ENCODE results near the gene HERC4.
"Not testable (repeated sequence)": the region's sequence is repeated elsewhere in the genome, so short reads cannot be mapped to it uniquely, and the experiment has no call there.

Gene HERC4

DNA sequence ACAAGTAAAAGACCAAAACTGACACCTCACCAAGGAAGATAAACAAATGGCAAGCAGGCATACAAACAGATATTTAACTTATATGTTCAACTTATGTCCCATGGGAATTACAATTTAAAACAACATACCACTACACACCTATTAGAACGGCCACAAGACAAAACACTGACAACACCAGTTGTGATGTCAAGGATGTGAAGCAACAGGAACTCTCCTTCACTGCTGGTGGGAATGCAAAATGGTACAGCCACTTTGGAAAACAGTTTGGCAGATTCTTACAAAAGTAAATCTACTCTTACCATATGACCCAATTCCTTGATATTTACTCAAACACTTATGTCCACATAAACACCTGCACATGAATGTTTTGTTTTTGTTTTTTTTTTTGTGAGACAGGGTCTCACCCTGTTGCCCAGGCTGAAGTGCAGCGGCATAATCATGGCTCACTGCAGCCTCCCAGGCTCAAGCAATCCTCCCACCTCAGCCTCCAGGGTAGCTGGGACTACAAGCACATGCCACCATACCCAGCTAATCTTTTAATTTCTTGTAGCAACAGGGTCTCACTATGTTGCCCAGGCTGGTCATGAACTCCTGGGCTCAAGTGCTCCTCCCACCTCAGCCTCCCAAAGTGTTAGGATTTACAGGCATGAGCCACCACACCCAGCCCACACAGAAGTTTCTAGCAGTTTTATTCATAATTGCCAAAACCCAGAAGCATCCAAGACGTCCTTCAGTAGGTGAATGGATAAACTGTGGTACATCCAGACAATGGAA is 27.3 kb downstream of the HERC4 start:
- no peak for DNase-seq (ENCODE audit: low spot score)

DNA sequence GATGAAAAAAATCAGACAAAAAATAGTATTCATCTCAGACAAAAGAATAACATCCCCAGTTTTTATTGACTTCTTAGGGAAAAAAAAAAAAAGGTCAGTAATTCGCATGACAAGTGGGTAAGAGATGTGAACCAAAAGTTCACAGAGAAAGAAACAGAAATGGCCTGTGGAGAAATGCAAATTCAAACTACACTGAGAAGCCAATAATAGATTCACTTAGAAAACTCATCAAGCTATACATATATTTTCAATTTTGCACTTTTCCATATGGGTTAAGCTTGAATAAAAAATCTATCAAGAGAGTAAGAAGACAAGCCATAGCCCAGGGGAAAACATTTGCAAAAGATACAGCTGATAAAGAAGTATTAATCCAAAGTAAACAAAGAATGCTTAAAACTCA is 28.0 kb downstream of the HERC4 start:
- DNase-seq (ENCODE audit: low spot score), result no peak

DNA sequence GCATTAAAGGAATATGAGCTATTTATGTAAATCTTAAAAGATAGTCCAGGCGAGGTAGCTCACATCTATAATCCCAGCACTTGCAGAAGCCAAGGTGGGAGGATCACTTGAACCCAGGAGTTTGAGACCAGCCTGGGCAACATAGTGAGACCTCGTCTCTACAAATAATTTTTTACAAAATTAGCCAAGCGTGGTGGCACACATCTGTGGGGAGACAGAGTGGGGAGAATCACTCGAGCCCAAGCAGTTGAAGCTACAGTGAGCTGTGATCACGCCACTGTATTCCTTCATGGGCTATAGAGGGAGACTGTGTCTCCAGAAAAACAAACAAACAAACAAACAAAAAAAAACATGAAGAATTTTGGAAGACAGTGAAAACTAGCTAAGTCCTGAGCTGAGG is 28.4 kb downstream of the HERC4 start:
- no peak for DNase-seq (ENCODE audit: low spot score)

DNA sequence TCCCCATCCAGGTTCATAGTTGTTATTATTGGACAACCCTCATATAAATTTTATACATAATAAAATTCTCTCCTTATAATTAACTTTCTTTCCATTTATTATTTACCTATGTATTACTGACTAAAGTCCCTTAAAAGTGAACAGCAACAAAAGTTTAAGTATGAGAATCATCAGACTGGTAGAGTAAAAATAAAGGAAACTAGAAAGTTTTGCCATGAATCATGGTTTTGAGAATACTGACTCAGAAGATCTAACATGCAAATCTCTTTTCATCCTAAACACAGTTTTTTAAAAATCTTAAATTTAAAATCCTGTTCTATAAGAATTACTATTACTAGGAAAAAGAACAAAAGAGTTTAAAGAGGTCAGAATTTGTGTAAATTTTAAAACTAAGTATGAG is 32.1 kb downstream of the HERC4 start:
- DNase-seq (ENCODE audit: low spot score), result no peak

DNA sequence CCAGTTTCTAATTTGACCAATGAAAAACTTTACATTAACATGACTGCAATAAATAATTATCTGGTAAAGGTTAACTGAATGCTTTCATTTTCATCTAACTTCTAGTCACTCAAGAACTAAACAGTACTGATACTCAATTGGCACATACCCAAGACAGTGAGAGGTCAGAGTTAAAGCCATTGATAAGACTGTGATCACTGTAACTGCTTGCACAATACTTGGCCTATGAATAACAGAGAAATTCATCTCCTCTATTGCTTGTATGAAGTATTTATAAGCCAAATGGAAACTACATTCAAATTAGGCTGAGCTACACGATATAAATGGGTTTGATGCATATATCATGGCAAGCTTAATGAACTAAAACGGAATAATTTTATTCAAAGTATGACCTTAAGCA is 43.0 kb downstream of the HERC4 start:
- no peak for DNase-seq (ENCODE audit: low spot score)

DNA sequence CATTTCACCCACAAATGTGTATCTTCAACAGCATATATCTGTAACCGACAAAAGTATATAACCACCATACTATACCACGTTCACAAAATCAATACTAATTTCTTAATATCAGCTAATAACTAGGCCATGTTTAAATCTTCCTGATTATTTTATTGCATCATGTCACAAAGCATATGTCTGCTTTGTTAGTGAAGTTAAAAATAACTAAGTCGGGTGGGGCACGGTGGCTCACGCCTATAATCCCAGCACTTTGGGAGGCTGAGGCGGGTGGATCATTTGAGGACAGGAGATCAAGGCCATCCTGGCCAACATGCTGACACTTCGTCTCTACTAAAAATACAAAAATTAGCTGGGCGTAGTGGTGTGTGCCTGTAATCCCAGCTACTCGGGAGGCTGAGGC is 47.7 kb downstream of the HERC4 start:
- no peak for DNase-seq (ENCODE audit: low spot score)

DNA sequence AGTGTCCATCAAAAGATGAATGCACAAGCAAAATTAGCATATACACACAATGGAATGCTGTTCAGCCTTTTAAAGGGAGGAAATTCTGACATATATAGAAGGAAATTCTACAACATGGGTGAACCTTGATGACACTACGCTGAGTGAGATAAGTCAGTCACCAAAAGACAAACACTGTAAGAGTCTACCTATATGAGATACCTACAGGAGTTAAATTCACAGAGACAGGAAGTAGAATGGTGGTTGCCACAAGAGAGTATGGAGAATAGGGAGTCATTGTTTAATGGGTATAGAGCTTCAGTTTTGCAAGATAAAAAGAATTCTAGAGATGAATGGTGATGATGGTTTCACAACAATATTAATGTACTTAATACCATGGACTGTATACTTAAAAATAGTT is 51.8 kb downstream of the HERC4 start:
- DNase-seq (ENCODE audit: low spot score), result no peak

DNA sequence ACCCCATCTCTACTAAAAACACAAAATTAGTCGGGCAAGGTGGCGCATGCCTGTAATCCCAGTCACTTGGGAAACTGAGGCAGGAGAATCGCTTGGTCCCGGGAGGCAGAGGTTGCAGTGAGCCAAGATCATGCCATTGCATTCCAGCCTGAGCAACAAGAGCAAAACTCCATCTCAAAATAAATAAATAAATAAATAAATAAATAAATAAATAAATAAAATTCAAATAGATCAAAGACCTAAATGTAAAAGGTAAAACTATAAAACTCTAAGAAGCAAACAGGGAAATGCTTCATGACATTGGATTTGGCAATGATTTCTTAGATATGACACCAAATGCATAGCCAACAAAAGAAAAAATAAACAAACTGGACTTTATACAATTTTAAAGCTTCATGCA is 52.8 kb downstream of the HERC4 start:
- DNase-seq (ENCODE audit: low spot score), result not testable (repeated sequence)

DNA sequence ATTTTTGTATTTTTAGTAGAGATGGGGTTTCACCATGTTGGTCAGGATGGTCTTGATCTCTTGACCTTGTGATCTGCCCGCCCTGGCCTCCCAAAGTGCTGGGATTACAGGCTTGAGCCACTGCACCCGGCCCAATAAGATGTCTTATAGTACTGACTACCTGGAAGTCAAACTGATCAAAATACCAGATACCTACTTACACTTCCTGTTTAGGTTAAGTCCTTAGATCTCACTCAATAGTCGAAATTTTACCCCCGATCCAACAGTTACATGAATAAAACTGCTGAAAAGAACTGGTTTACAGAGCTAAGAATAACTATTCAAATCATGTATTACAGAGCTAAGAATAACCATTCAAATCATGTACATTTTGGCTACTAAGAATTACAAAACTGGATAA is 58.6 kb downstream of the HERC4 start:
- not testable (repeated sequence) for DNase-seq (ENCODE audit: low spot score)

DNA sequence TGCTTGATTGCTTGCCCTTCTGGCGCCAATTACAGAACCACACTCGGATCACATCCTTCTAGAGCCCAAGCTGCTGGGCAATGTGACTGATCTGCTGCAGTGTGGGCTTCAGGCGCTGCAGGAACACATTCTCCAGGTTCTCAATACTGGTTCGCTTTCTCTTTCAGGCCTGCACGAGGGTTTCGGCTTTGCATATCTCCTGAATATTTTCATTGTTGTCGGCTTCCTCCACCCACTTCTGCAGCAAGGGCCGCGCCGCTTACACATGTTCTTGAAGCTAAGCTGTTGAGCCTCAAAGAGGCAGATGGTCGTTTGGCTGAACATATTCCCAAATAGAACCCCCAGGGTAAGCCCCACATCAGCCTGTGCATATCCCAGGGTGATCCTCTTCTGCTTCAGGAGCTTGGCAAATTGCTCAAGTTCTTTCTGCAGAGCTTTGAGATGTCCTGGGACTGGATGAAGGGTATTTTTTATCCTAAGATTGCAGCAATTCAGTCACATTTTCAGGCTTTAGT is 64.6 kb downstream of the HERC4 start:
- no peak for DNase-seq (ENCODE audit: low spot score)

DNA sequence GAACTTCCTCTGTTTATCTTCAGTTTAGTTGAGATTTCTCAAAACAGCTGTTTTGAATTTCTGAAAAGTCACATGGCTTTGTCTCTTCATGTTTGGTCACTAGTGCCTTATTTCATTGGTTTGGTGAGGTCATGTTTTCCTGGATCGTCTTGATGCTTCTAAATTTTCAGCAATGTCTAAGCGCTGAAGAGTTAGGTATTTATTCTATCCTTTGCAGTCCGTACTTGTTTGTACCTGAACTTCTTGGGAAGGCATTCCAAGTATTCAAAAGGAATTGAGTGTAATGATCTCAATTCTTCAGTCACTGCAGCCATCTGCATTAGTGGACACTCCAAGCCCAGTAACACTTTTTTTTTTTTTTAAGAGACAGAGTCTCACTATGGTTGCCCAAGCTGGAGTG is 67.7 kb downstream of the HERC4 start:
- no peak for DNase-seq (ENCODE audit: low spot score)

DNA sequence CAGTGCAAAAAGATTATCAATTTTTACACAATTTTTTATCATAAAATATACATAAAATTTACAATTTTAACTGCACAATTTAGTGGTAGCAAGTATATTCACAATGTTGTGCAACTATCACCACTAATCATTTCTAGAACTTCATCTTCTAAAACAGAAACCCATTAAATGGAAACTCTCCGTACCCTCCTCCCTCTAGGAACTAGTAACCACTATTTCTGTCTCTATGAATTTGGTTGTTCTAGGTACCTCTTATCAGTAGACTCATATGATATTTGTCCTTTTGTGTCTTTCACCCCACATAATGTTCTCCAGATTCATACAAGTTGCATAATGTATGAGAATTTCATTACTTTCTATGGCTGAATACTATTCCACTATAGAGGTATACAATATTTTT is 73.5 kb downstream of the HERC4 start:
- no peak for DNase-seq (ENCODE audit: low spot score)

DNA sequence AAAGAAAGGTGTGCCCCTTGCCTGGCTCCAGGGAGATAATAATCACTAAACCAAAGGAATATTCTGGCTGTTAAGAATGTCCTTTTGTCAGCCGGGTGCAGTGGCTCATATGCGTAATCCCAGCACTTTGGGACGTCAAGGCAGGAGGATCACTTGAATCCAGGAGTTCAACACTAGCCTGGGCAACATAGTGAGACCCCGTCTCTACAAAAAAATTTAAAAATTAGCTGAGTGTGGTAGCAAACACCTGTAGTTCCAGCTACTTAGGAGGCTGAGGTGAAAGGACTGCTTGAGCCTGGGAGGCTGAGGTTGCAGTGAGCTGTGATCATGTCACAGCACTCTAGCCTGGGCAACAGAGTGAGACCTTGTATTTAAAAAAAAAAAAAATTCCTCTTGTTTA is 74.1 kb downstream of the HERC4 start:
- no peak for DNase-seq (ENCODE audit: low spot score)

DNA sequence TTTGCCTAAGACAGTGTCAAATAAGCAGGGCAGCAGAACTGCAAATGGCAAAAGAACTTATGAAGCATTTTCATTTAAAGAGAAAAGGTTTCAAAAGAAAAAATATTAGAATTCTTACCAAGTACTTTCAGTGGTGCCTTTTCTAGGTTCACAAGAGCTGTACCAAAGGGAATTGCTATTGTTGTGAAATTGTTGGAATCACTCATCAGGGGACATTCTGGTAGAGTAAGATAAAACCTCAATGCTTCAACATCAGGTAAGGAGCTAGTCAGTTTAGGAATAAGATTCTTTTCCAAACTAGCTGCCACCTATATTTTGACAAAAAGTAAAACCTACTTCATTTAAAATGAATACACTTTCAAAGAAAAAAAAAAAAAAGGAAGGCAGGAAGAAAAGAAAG is 85.0 kb downstream of the HERC4 start:
- no peak for DNase-seq (ENCODE audit: low spot score)

DNA sequence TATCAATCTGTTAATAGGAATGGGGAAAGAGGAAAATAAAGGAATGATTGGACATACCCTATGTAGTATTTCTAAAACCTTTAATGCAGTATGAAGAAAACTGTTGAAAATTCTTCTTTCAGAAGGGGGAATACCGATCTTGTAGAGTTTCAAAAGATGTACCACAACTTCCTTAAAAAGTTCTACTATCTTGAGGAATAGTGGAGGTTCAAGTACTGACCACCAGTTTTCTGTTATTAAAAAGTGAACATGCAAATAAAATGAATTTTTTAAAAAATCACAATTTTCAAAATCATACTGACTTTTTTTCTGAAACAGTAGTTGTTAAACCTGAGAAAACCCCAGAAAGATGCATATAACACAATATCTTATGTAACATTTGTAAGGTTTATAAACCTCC is 86.5 kb downstream of the HERC4 start:
- DNase-seq (ENCODE audit: low spot score), result no peak

DNA sequence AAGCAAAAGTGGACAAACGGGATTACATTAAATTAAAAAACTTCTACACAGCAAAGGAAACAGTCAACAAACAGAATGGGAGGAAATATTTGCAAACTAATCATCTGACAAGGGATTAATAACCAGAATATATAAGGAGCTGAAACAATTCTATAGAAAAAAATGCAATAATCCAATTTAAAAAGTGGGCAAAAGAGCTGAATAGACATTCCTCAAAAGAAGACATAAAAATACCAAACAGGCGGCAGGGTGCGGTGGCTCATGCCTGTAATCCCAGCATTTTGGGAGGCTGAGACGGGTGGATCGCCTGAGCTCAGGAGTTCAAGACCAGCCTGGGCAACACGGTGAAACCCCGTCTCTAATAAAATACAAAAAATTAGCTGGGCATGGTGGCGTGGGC is 92.5 kb downstream of the HERC4 start:
- not testable (repeated sequence) for DNase-seq (ENCODE audit: low spot score)

DNA sequence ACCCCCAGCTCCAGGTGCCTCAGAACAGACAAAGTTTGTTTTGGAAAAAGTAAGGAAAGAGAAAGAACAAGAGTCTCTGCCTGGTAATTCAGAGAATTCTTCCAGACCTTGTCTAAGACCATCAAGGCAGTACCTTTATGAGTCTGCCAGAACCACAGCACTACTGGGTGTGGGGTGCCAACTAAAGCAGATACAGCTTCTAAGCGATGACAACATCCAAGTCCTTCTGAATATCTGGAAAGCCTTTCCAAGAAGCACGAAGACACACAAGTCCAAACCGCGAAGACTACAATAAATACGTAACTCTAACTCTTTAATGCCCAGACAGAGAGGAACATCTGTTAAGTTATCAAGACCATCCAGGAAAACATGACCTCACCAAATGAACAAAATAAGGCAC is 96.3 kb downstream of the HERC4 start:
- DNase-seq (ENCODE audit: low spot score), result no peak

DNA sequence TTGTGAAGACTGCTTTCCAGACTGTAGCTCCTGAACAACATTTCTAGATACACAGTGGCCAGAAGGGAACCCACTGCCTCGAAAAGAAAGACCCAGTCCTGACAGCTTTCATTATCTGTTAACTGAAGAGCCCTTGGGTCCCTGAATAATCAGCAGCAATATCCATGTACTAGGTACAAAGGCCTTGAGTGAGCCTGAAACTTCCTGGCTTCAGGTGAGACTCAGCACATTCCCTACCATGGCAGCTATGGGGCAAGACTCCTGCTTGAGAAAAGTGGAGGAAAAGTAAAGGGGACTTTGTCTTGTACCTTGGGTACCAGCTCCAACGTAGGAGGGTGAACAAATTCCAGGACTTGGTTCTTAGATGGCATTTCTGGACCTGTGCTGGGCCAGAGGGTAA is 97.8 kb downstream of the HERC4 start:
- DNase-seq (ENCODE audit: low spot score), result no peak

DNA sequence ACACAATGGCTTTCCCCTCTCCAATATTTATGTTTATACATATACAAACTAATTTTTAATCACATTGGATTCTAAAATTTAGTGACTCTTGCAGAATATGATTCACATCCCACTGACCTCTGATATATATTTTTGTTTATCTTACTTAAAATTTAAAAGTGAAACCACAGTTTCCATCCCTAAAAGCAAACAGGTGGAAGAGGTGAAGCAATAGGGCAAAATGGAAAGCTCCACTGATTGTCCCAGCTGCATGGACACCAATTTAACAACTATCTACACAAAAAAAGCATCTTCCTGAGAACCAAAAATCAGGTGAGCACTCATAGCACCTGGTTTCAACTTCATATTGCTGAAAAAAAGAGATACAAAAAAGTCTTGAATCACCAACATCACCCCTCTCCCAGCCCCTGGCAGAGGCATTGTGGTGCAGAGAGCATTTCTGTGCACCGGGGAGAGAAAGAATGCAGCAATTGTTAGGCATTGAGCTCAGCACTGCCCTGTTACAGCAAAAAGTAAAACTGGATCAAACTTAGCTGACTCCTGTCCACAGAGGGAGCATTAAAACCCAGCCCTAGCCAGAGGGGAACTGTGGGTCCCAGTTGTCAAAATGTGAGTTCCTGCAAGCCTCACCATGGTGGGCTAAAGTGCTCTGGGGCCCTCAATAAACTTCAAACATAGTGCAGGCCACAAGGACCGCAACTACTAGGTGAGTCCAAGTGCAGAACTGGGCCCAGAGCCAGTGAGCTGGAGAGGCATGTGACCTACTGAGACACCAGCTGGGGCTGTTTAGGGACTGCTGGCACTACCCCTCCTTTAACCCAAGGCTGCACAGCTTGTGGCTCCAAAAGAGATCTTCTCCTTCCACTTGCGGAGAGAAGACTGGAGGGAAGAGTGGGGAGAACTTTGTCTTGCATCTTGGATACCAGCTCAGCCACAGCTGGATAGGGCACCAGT is 98.5 kb downstream of the HERC4 start:
- DNase-seq (ENCODE audit: low spot score), result no peak

DNA sequence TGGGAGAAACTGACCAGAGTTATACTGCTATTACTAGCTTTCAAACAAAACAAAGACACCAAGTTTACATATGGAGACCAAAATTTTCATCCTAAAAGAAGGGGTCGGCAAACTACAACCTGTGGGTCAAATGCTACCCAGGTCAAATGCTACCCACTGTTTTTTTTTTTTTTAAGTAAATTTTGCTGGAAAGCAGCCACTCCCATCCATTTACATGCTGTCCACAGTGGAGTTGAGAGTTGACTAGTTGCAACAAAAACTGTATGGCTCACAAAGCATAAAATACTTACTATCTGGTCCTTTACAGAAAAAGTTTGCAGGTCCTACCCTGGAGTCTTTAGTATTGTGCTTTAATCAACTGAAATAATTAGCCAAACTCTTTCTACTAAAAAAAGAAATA is 99.2 kb downstream of the HERC4 start:
- DNase-seq (ENCODE audit: low spot score), result no peak

DNA sequence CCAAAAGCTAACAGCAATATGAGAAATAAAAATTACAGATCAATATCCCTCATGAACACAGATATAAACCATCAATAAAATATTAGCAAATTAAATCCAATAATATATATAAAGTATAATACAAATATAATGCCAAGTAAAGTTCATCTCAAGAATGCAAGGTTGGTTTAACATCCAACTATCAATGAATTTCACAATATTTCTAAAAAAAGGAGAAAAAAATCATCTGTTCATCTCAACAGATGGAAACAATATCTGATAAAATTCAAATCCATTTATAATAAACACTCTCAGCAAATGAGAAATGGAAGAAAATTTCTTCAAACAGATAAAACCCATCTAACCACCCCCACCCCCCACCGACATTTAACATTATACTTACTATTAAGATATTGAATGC is 103.8 kb downstream of the HERC4 start:
- no peak for DNase-seq (ENCODE audit: low spot score)

DNA sequence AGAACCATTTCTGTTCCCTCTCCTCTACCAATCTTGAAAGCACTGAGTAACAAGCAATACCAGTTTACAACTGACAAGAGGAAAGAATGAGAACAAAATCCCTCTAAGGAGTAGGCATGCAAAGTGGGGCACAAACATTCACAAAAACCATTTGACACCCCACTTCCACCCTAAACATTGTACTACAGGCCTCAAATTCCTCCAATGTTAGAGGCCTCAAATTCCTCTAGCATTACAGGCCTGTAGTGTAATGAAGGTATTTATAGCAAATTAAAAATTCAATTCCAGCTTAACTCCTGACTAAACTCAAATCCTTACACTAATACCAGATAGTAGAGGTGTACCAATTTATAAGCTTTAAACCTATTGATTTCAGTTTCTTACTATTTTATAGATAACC is 105.2 kb downstream of the HERC4 start:
- no peak for DNase-seq (ENCODE audit: low spot score)

DNA sequence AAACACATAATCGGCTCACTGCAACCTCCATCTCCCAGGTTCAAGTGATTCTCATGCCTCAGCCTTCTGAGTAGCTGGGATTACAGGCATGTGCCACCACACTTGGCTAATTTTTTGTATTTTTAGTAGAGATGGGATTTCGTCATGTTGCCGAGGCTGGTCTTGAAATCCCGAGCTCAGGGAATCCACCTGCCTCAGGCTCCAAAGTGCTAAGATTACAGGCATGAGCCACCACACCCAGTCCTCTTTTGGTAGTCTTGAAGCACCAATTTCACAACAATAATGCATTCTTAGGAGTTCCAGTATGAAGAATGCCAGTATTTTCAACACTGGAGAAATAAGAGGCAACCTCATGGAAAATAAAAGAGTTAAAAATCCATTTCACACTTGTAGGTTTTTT is 109.0 kb downstream of the HERC4 start:
- not testable (repeated sequence) for DNase-seq (ENCODE audit: low spot score)

All from ecto neural progenitor cell (in vitro differentiated cells).